Stimulated activated naive CD8-positive, alpha-beta T cell treated with anti-CD3 and anti-CD28 coated beads, Interleukin-15, Interleukin-2, amounts not matched to agents 100 ng/mL and 50 ng/mL, for 24 hours (primary cell): Measurements from ENCODE around the gene CEP63.
"Not testable (repeated sequence)": the region's sequence is repeated elsewhere in the genome, so short reads cannot be mapped to it uniquely, and the experiment has no call there.

ENCODE experiments used
- H3K27ac Mint-ChIP-seq: one replicate; pipeline ENCODE4 v1.8.0; 2021; ENCODE audit warnings: mild to moderate bottlenecking, mixed read lengths
- H3K27me3 Mint-ChIP-seq: one replicate; pipeline ENCODE4 v1.8.0; 2021; ENCODE audit warnings: mixed read lengths
- H3K36me3 Mint-ChIP-seq: one replicate; pipeline ENCODE4 v1.8.0; 2021; ENCODE audit warnings: low read depth, mixed read lengths
- H3K4me1 Mint-ChIP-seq: one replicate; pipeline ENCODE4 v1.8.0; 2021; ENCODE audit warnings: low read depth, mixed read lengths
- H3K4me3 Mint-ChIP-seq: one replicate; pipeline ENCODE4 v1.8.0; 2021; ENCODE audit warnings: mild to moderate bottlenecking, mixed read lengths
- H3K9me3 Mint-ChIP-seq: one replicate; pipeline ENCODE4 v1.8.0; 2021; ENCODE audit warnings: mixed read lengths

Gene CEP63

GRCh38 chr3:134562055-134562454 is 76.2 kb downstream of the CEP63 start:
- Mint-ChIP-seq H3K36me3 (peaks cover 51% of the 10 kb centered on the region), H3K9me3 (no peaks in the 10 kb centered on the region), H3K4me3 (no peak overlapping the region), H3K27ac (no peak overlapping the region), H3K27me3 (no peaks in the 10 kb centered on the region), H3K4me1 (no peaks in the 10 kb centered on the region)

- Mint-ChIP-seq H3K27me3 (no peaks in the 10 kb centered on the region), H3K4me3 (no peak overlapping the region), H3K9me3 (peaks cover 1% of the 10 kb centered on the region), H3K4me1 (no peaks in the 10 kb centered on the region), H3K36me3 (peaks cover 43% of the 10 kb centered on the region), H3K27ac (no peak overlapping the region)
Observed at GRCh38 chr3:134563601-134564000, 77.7 kb downstream of the CEP63 start.

- H3K36me3 Mint-ChIP-seq, result peaks cover 38% of the 10 kb centered on the region
- H3K4me3 Mint-ChIP-seq, result no peak overlapping the region
- no peaks in the 10 kb centered on the region for H3K4me1 Mint-ChIP-seq
- H3K27ac Mint-ChIP-seq, result no peak overlapping the region
- H3K9me3 Mint-ChIP-seq, result peaks cover 9% of the 10 kb centered on the region
- no peaks in the 10 kb centered on the region for H3K27me3 Mint-ChIP-seq
Observed at GRCh38 chr3:134564991-134565390, 79.1 kb downstream of the CEP63 start.

- Mint-ChIP-seq H3K27ac (no peak overlapping the region), H3K27me3 (no peaks in the 10 kb centered on the region), H3K4me3 (no peak overlapping the region), H3K9me3 (peaks cover 28% of the 10 kb centered on the region), H3K4me1 (no peaks in the 10 kb centered on the region), H3K36me3 (peaks cover 24% of the 10 kb centered on the region)
Observed at GRCh38 chr3:134567605-134568004, 81.7 kb downstream of the CEP63 start.

GRCh38 chr3:134568790-134569189 is 82.9 kb downstream of the CEP63 start:
- Mint-ChIP-seq H3K36me3 (peaks cover 20% of the 10 kb centered on the region), H3K4me3 (no peak overlapping the region), H3K27me3 (no peaks in the 10 kb centered on the region), H3K27ac (no peak overlapping the region), H3K9me3 (peaks cover 32% of the 10 kb centered on the region), H3K4me1 (no peaks in the 10 kb centered on the region)

- Mint-ChIP-seq H3K36me3 (peaks cover 11% of the 10 kb centered on the region), H3K9me3 (peaks cover 32% of the 10 kb centered on the region)
Observed at GRCh38 chr3:134569899-134570298, 84.0 kb downstream of the CEP63 start.

GRCh38 chr3:134576426-134576825 is 90.6 kb downstream of the CEP63 start:
- Mint-ChIP-seq H3K4me3 (no peak overlapping the region), H3K27ac (no peak overlapping the region), H3K27me3 (no peaks in the 10 kb centered on the region), H3K9me3 (peaks cover 12% of the 10 kb centered on the region), H3K36me3 (no peaks in the 10 kb centered on the region), H3K4me1 (no peaks in the 10 kb centered on the region)

More at GRCh38 chr3:134569899-134570298, 84.0 kb downstream of the CEP63 start:
- not testable (repeated sequence) for H3K27ac Mint-ChIP-seq, H3K4me1 Mint-ChIP-seq, H3K27me3 Mint-ChIP-seq, H3K4me3 Mint-ChIP-seq

DNA sequence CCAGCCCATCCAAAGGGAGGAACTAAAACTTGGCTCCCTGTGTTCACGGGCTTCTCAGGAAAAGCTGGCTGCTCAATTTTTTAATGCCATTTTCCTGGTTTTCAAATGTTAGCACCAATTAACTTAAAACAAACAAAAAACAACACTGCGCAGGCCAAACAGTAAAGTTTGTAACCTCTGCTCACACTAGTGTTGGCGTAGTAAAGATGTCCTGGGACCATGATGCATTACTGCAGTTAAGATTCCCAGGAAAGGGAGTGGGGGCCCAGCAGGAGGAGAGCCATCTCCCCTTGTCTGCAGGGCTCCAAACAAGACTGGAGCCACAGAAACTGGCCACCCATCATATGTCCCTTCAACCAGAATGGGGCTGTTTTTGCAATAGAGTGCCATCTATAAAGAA is 91.0 kb downstream of the CEP63 start:
- H3K27ac Mint-ChIP-seq, result no peak overlapping the region
- no peak overlapping the region for H3K4me3 Mint-ChIP-seq
- H3K27me3 Mint-ChIP-seq, result no peaks in the 10 kb centered on the region
- H3K4me1 Mint-ChIP-seq, result no peaks in the 10 kb centered on the region
- H3K9me3 Mint-ChIP-seq, result peaks cover 10% of the 10 kb centered on the region
- H3K36me3 Mint-ChIP-seq, result no peaks in the 10 kb centered on the region

GRCh38 chr3:134579141-134579665 is 93.3 kb downstream of the CEP63 start:
- Mint-ChIP-seq H3K27me3 (no peaks in the 10 kb centered on the region), H3K27ac (no peak overlapping the region), H3K4me1 (no peaks in the 10 kb centered on the region), H3K36me3 (no peaks in the 10 kb centered on the region), H3K9me3 (no peaks in the 10 kb centered on the region), H3K4me3 (no peak overlapping the region)

DNA sequence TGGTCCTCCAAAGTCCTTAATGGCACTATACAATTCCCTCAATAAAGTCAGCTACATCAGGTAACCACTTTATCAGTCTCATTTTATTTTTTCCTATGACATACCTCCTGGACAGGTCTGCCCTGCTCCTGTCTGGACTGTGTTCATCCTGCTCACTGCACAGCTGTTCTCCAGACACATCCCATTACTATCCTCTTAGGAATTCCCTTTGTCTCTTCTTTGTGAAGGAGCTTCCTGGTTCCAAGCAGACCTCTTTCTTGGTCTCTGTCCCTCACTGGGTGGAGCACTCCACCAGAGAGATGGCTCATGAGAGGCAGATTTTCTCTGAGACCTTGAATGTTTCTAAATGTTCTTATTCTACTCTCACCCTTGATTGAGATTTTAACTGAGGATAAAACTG is 104.9 kb downstream of the CEP63 start:
- H3K27me3 Mint-ChIP-seq, result peaks cover 9% of the 10 kb centered on the region
- H3K9me3 Mint-ChIP-seq, result no peaks in the 10 kb centered on the region
- H3K4me3 Mint-ChIP-seq, result no peak overlapping the region
- H3K36me3 Mint-ChIP-seq, result no peaks in the 10 kb centered on the region
- no peak overlapping the region for H3K27ac Mint-ChIP-seq
- H3K4me1 Mint-ChIP-seq, result no peaks in the 10 kb centered on the region

- Mint-ChIP-seq H3K4me3 (no peak overlapping the region), H3K4me1 (no peaks in the 10 kb centered on the region), H3K27ac (no peak overlapping the region), H3K9me3 (no peaks in the 10 kb centered on the region), H3K27me3 (peaks cover 9% of the 10 kb centered on the region), H3K36me3 (no peaks in the 10 kb centered on the region)
Observed at GRCh38 chr3:134592806-134593205, 106.9 kb downstream of the CEP63 start.

GRCh38 chr3:134594331-134594741 is 108.5 kb downstream of the CEP63 start:
- Mint-ChIP-seq H3K36me3 (no peaks in the 10 kb centered on the region), H3K4me1 (no peaks in the 10 kb centered on the region), H3K4me3 (no peak overlapping the region), H3K27me3 (peaks cover 9% of the 10 kb centered on the region), H3K27ac (no peak overlapping the region), H3K9me3 (no peaks in the 10 kb centered on the region)

GRCh38 chr3:134594986-134595385 is 109.1 kb downstream of the CEP63 start:
- not testable (repeated sequence) for H3K9me3 Mint-ChIP-seq, H3K4me3 Mint-ChIP-seq, H3K27ac Mint-ChIP-seq, H3K4me1 Mint-ChIP-seq, H3K36me3 Mint-ChIP-seq
- H3K27me3 Mint-ChIP-seq, result peaks cover 14% of the 10 kb centered on the region

- Mint-ChIP-seq H3K36me3 (no peaks in the 10 kb centered on the region), H3K4me3 (no peak overlapping the region), H3K4me1 (peaks cover 8% of the 10 kb centered on the region), H3K27me3 (peaks cover 14% of the 10 kb centered on the region), H3K9me3 (no peaks in the 10 kb centered on the region), H3K27ac (no peak overlapping the region)
Observed at GRCh38 chr3:134597390-134597970, 111.6 kb downstream of the CEP63 start.

GRCh38 chr3:134598763-134599545 is 113.1 kb downstream of the CEP63 start:
- no peaks in the 10 kb centered on the region for H3K36me3 Mint-ChIP-seq
- H3K4me3 Mint-ChIP-seq, result no peak overlapping the region
- H3K9me3 Mint-ChIP-seq, result no peaks in the 10 kb centered on the region
- peaks cover 8% of the 10 kb centered on the region for H3K4me1 Mint-ChIP-seq
- H3K27ac Mint-ChIP-seq, result no peak overlapping the region
- H3K27me3 Mint-ChIP-seq, result peaks cover 10% of the 10 kb centered on the region
